Stimulated activated memory B cell treated with anti-CD40 and anti-IgM and Interleukin-4, amounts not matched to agents 10 μg/mL and 1 μg/mL and 100 μg/mL, for 72 hours (primary cell): ENCODE results near the gene C2orf66.

ENCODE experiments used
- ATAC-seq: fragments of 150-1000 bp; cut with Tn5 transposase; 2 replicates; pipeline ENCODE4 v1.10.0; 2021
- H3K27ac Mint-ChIP-seq: one replicate; pipeline ENCODE4 v1.8.0; 2022; ENCODE audit warnings: mild to moderate bottlenecking, mixed read lengths
- H3K27me3 Mint-ChIP-seq: one replicate; pipeline ENCODE4 v1.8.0; 2022; ENCODE audit warnings: mixed read lengths
- H3K36me3 Mint-ChIP-seq: one replicate; pipeline ENCODE4 v1.8.0; 2022; ENCODE audit warnings: mixed read lengths
- H3K4me1 Mint-ChIP-seq: one replicate; pipeline ENCODE4 v1.8.0; 2022; ENCODE audit warnings: mixed read lengths
- H3K4me3 Mint-ChIP-seq: one replicate; pipeline ENCODE4 v1.8.0; 2022; ENCODE audit warnings: mild to moderate bottlenecking, moderate library complexity, mixed read lengths
- H3K9me3 Mint-ChIP-seq: one replicate; pipeline ENCODE4 v1.8.0; 2022; ENCODE audit warnings: mixed read lengths

The C2orf66 gene

DNA sequence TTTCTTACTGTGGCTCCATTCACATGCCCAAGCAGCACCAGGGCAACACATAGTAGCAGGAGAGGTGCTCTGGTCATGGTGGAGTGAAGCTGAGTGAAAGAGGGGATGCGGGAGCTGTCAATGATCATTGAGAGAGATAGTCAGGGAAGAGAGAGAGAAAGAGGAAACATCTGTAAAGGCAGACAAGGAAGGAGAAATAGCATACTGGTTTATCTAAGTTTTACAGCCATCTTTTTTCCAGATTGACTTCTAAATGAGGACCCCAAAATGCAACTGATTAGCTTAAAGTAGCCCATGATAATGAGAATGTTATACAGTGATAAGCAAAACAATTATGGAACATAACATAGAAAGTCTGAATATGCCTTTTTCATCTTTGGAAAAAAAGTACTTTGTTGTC is at the start of gene C2orf66:
Gene C2orf66, minus strand, starts transcription at position 96 of the 400 bp plus-strand sequence. Its CDS starts 19 bp downstream, at position 77.
- H3K9me3 Mint-ChIP-seq = peaks cover 3% of the 10 kb centered on the region
- H3K36me3 Mint-ChIP-seq = no peaks in the 10 kb centered on the region
- H3K4me3 Mint-ChIP-seq = no peak within 1 kb of the TSS
- H3K4me1 Mint-ChIP-seq = no peaks in the 10 kb centered on the region
- ATAC-seq = no peak
- peaks cover 26% of the 10 kb centered on the region for H3K27me3 Mint-ChIP-seq
- no peak within 1 kb of the TSS for H3K27ac Mint-ChIP-seq

DNA sequence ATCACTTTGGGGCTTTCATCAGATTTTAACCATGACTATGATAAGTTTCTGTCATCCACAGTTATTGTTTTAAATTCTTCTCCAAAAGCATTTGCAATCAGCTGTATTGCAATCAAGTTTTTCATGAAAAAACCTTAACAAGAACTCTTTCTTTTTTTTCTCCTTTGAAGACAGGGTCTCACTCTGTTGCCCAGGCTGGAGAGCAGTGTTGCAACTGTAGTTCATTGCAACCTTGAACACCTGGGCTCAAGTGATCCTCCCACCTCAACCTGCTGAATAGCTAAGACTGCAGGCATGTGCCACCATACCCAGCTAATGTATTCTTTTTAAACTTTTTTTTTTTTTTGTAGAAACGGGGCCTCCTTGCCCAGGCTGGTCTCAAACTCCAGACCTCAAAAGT is 45.5 kb upstream of the C2orf66 start:
- Mint-ChIP-seq H3K36me3 (peaks cover 23% of the 10 kb centered on the region), H3K4me1 (peaks cover 6% of the 10 kb centered on the region), H3K4me3 (no peak overlapping the region), H3K27ac (no peak overlapping the region), H3K27me3 (no peaks in the 10 kb centered on the region), H3K9me3 (peaks cover 9% of the 10 kb centered on the region)
- ATAC-seq = no peak

DNA sequence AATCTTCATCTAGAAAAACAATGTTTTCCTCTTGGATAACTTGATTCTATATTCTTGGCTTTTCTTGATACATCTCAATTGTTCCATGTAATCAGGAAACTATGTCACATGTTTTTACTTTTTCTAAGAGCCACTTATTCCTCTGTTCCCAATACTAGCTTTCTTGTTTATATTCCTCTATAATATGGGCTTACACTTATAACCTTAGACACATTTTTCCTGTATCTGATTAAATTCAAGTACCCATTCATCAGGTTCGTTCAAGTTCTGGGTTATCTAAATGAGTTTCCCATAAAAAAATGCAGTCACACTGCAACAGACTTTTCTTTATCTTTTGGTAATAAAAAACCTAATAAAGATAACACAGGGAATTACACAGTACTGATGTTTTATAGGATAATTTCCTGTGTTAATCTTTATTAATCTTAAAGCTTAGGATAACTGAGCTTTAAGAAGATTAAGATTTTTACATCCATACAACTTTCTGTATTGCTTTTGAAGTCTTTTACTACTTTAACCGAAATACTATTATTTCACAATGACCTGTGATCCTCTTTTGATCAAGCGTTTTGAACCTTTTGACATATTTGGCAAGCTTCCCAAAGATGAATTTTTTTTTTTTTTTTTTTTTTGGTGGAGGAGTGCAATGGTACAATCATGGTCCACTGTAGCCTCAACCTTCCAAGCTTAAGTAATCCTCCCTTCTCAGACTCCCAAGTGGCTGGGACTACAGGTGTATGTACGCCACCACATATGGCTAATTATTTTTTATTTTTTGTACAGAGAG is 44.3 kb upstream of the C2orf66 start:
- H3K4me1 Mint-ChIP-seq = peaks cover 6% of the 10 kb centered on the region
- H3K4me3 Mint-ChIP-seq = no peak overlapping the region
- peaks cover 2% of the 10 kb centered on the region for H3K9me3 Mint-ChIP-seq
- ATAC-seq = no peak
- H3K36me3 Mint-ChIP-seq = peaks cover 11% of the 10 kb centered on the region
- H3K27me3 Mint-ChIP-seq = no peaks in the 10 kb centered on the region
- H3K27ac Mint-ChIP-seq = no peak overlapping the region

DNA sequence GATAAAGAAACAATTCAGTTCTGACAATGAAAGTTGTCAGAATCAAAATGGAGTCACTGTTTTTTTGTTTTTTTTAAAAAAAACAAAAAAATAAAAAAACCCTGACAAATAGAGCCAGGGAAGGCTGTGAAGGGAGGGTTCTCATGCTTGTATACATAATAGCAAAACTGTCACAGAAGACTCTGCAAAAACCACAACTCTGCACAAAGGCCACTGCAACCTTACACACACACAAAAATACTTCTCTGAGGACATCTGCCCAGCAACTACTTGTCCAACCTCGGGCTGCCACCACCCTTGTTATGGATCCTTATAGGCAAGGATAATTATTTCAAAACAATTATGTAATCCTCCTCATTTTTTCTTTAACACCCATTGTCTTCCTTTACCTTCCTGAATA is 41.9 kb upstream of the C2orf66 start:
- no peaks in the 10 kb centered on the region for H3K27me3 Mint-ChIP-seq
- peaks cover 6% of the 10 kb centered on the region for H3K4me1 Mint-ChIP-seq
- H3K4me3 Mint-ChIP-seq = no peak overlapping the region
- peaks cover 2% of the 10 kb centered on the region for H3K36me3 Mint-ChIP-seq
- H3K27ac Mint-ChIP-seq = no peak overlapping the region
- no peak for ATAC-seq
- no peaks in the 10 kb centered on the region for H3K9me3 Mint-ChIP-seq

DNA sequence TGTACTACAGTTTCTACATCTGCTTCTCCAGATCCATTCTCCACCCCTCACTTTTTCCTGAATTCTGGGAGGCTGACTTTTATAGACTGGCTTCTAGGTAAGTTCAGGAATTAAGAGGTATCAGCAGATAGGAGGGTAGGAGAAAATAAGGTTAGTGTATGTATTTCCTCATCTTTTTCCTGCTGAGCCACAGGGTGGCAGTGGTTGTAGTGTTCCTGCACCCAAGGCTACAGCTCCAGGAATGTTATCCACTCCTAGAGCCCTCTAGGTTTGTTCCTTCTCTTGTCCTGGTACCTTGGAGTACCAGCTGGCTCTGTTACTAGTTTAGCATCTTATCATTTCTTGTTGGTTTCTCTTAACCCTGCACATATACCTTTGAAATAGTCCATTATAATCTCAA is 40.7 kb upstream of the C2orf66 start:
- no peaks in the 10 kb centered on the region for H3K27me3 Mint-ChIP-seq
- peaks cover 10% of the 10 kb centered on the region for H3K36me3 Mint-ChIP-seq
- no peak for ATAC-seq
- no peak overlapping the region for H3K27ac Mint-ChIP-seq
- no peaks in the 10 kb centered on the region for H3K9me3 Mint-ChIP-seq
- H3K4me1 Mint-ChIP-seq = peaks cover 6% of the 10 kb centered on the region
- H3K4me3 Mint-ChIP-seq = no peak overlapping the region

DNA sequence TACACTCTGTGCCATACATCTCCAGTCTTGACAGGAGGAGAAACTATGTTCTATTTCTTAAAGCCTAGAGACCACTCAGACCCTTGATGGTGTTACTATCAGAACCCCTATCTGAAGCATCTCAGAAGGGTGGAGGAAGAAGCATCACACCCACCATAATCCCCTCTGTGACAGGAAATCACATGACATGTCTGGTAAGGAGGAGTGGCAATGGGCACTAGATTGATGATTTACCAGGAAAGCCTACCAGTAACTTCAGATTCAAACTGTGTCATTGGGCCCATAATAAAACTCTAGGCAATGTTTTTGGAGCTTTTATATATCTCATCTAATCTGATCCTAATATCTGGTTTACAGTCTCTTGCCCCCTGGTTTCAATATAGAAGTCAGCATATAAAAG is 37.1 kb upstream of the C2orf66 start:
- Mint-ChIP-seq H3K27ac (no peak overlapping the region), H3K4me3 (no peak overlapping the region), H3K27me3 (no peaks in the 10 kb centered on the region), H3K9me3 (no peaks in the 10 kb centered on the region), H3K36me3 (peaks cover 10% of the 10 kb centered on the region), H3K4me1 (no peaks in the 10 kb centered on the region)
- no peak for ATAC-seq

DNA sequence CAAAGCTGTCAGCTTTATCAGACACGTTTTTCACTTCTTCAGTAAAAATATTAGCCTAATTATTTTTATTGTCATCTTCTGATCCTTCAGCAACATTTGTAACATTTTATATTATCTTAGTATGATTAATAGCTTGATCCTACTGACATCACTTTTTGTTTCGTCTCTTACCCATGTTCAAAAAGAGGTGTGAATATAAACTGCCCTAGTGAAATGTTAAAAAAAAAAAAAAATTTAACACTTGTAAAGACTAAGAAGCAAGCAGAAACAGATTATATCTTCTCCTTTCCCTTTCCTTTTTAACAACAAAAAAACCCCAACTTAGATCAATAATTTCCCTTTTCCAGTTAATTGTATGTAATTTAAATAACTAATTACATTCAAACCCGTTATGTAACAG is 36.2 kb upstream of the C2orf66 start:
- no peaks in the 10 kb centered on the region for H3K9me3 Mint-ChIP-seq
- no peak overlapping the region for H3K4me3 Mint-ChIP-seq
- no peaks in the 10 kb centered on the region for H3K27me3 Mint-ChIP-seq
- H3K27ac Mint-ChIP-seq = no peak overlapping the region
- peaks cover 10% of the 10 kb centered on the region for H3K36me3 Mint-ChIP-seq
- H3K4me1 Mint-ChIP-seq = no peaks in the 10 kb centered on the region
- ATAC-seq = no peak

DNA sequence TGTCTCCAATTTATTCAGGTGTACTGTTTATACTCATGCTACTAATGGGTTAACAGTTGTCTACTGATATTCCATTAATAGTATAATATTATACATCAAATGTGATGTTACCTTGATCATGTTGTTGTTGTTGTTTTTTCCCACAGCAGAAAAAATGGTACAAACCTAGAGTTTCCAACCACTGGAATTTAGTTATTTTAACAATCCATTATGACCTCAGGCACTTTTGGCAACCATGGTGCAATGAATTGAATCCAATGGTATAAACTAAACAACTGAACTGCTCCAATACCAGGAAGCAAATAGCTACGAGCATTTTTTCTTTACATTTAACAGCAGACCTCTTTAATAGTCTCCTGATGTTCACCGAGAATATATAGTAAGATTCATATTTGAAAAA is 31.0 kb upstream of the C2orf66 start:
- no peak overlapping the region for H3K4me3 Mint-ChIP-seq
- no peak for ATAC-seq
- H3K36me3 Mint-ChIP-seq = peaks cover 7% of the 10 kb centered on the region

DNA sequence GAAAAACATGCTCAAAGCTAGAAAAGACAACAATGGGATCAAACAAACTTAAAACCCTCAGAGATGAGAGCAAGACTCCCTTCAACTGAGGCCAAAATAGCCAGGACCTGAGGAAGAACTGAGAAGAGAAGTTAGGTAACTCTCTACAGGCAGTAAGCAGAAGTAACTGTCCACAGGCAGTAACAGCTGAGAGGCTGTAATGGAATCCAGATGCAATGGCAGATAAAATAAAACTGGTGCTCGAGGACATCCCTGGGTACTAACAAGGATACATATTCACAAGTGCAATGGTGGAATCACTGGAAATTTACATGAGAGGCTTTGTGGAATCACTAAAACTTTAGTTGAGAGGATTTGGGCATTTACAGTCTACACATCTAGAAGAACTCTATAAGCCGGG is 30.4 kb upstream of the C2orf66 start:
- no peaks in the 10 kb centered on the region for H3K9me3 Mint-ChIP-seq
- ATAC-seq = no peak
- no peaks in the 10 kb centered on the region for H3K27me3 Mint-ChIP-seq
- H3K4me1 Mint-ChIP-seq = no peaks in the 10 kb centered on the region
- no peak overlapping the region for H3K27ac Mint-ChIP-seq
- H3K4me3 Mint-ChIP-seq = no peak overlapping the region
- H3K36me3 Mint-ChIP-seq = peaks cover 7% of the 10 kb centered on the region

More for the DNA sequence above, 31.0 kb upstream of the C2orf66 start:
- Mint-ChIP-seq H3K27me3 (no peaks in the 10 kb centered on the region), H3K4me1 (no peaks in the 10 kb centered on the region), H3K27ac (no peak overlapping the region), H3K9me3 (no peaks in the 10 kb centered on the region)

DNA sequence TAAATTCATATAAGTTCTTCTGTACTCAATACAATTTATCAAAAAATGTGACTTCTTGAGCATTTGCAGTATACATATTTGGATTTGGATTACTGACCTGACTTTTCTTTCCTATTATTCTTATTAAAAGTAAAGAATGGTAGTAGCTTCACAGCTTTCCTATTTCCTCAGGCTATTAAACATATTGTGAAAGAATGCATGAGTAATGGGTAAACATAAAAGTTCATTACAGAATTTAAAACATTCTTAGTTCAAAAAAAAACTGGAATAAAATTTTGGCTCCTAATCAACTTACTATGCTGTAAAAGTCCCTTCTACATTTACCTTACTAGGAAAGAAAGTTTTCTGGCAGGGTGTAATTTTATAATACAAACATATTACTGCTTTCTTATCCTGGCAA is 27.3 kb upstream of the C2orf66 start:
- Mint-ChIP-seq H3K27ac (no peak overlapping the region), H3K4me1 (no peaks in the 10 kb centered on the region), H3K9me3 (no peaks in the 10 kb centered on the region), H3K27me3 (no peaks in the 10 kb centered on the region), H3K36me3 (peaks cover 7% of the 10 kb centered on the region), H3K4me3 (no peak overlapping the region)
- ATAC-seq = no peak

DNA sequence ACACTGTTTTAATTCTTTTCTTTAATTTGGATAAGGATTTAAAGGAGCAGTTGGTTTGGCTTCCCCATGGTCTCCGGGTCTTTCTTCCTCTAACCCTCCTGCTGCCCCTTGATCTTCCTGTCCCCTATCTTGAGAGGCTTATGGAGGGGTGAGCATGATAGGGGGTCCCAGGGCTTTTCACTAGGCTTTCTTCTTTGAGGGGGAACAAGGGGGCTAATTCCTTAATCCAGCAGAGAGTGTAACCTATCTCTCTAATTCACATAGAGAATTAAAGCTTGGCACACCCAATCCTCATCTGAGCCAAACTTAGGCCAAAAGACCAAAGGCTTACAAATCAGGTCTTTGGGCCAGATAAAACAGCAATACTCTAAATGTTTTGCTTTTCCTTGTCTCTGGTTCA is 21.5 kb upstream of the C2orf66 start:
- no peaks in the 10 kb centered on the region for H3K27me3 Mint-ChIP-seq
- no peaks in the 10 kb centered on the region for H3K36me3 Mint-ChIP-seq
- H3K4me3 Mint-ChIP-seq = no peak overlapping the region
- H3K4me1 Mint-ChIP-seq = no peaks in the 10 kb centered on the region
- no peaks in the 10 kb centered on the region for H3K9me3 Mint-ChIP-seq
- no peak for ATAC-seq
- H3K27ac Mint-ChIP-seq = no peak overlapping the region

DNA sequence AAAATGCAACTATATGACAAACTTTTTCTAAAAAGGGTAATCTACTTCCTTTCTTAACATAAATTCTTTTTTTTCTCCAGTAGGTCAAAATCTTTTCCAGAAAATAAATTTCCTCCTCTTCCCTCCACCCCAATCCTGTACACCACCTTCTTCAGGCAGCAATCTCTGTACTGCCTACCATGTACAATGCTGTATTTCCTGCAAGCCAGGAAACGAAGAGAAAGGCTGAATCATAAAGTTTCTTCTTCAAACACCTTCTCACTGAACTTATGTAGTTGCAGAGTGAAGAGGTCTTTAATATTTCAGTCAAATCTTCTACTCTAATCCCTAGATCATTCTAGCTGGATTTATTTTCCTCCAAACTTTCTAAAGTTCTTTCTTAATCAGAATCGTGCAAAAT is 18.2 kb upstream of the C2orf66 start:
- ATAC-seq = no peak
- no peak overlapping the region for H3K27ac Mint-ChIP-seq
- H3K27me3 Mint-ChIP-seq = peaks cover 27% of the 10 kb centered on the region
- no peaks in the 10 kb centered on the region for H3K4me1 Mint-ChIP-seq
- H3K9me3 Mint-ChIP-seq = no peaks in the 10 kb centered on the region
- H3K36me3 Mint-ChIP-seq = no peaks in the 10 kb centered on the region
- H3K4me3 Mint-ChIP-seq = no peak overlapping the region

DNA sequence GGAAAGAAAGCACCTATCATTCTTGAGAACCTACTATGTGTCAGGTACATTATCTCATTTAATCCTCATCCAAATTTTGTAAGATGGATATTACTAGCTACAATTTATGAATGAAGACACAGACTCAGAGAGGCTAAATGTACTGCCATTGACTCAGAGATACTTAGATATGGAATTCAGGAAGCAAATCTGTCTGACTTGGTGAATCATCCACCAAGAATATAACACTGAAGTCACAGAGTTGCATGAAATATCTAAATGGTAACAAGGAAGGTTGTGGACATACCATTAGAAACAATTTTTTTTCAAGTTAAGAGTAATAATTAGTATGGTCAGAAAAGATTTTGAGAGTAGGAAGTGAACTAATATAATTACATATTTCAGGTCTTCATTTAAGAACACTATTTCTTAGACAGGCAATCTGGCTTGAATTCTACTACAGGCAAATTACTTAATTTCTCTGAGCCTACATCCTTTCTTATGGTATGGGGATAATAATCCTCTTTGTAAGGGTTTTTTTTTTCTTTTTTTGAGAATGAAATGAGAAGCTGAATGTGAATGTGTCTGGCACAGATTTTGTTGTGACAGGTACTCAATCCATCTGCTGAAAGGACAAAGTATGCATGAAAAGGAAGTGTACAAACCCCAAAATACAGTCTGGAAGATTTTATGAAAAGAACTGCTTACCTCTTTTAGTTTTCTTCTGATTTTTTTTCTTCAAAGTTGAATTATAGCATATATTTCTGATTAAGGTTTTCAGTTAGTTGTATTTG is 14.8 kb upstream of the C2orf66 start:
- Mint-ChIP-seq H3K4me1 (no peaks in the 10 kb centered on the region), H3K36me3 (no peaks in the 10 kb centered on the region), H3K9me3 (peaks cover 6% of the 10 kb centered on the region), H3K27me3 (peaks cover 54% of the 10 kb centered on the region), H3K4me3 (no peak overlapping the region), H3K27ac (no peak overlapping the region)
- no peak for ATAC-seq

DNA sequence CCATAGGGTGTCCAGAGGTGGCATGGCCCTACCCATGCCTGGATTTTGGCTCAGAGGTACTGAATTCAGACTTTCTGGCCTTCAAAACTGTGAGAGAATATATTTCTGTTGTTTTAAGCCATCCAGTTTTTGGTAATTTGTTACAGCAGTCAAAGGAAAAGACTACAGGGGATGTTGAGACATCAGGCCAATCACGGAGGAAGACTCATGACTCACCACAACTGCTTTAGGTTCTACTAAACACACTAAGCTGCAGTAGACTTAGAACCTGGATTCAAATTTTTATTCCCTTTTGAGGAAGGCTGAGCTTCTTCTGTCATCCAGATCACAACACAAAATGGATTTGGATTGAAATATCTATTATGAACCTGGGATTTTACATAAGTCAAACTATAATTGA is 12.0 kb upstream of the C2orf66 start:
- H3K4me1 Mint-ChIP-seq = no peaks in the 10 kb centered on the region
- H3K36me3 Mint-ChIP-seq = no peaks in the 10 kb centered on the region
- H3K27ac Mint-ChIP-seq = no peak overlapping the region
- H3K9me3 Mint-ChIP-seq = peaks cover 8% of the 10 kb centered on the region
- no peak for ATAC-seq
- no peak overlapping the region for H3K4me3 Mint-ChIP-seq
- peaks cover 59% of the 10 kb centered on the region for H3K27me3 Mint-ChIP-seq

DNA sequence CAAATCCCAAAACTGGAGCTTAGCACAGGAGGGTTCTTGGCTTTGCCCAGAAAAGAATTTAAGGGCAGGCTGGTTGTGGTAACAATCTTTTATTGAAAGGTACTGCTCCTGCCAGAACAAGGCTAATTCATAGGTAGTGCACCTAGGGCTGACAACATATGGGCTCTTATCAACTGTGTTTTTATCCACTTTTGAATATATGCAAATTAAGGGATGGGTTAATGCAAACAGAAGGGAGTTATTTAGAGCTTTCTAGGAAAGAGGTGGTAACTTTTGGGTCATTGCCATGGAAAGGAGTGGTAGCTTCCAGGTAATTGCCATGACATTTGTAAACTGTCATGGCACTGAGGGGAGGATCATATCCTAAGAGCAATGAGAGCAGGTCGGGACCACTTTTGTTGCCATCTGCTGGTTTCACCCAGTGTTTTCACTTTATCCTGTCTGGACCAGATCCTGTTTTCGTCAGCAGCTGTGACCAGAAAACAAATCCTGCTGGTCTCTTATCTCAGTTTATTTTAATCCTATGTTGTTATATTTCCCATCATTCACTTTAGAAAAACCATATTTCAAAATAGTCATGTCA is 981 bp downstream of the C2orf66 start:
- H3K9me3 Mint-ChIP-seq = no peaks in the 10 kb centered on the region
- H3K4me3 Mint-ChIP-seq = no peak overlapping the region
- no peaks in the 10 kb centered on the region for H3K4me1 Mint-ChIP-seq
- H3K27ac Mint-ChIP-seq = no peak overlapping the region
- peaks cover 26% of the 10 kb centered on the region for H3K27me3 Mint-ChIP-seq
- no peaks in the 10 kb centered on the region for H3K36me3 Mint-ChIP-seq
- ATAC-seq = no peak

DNA sequence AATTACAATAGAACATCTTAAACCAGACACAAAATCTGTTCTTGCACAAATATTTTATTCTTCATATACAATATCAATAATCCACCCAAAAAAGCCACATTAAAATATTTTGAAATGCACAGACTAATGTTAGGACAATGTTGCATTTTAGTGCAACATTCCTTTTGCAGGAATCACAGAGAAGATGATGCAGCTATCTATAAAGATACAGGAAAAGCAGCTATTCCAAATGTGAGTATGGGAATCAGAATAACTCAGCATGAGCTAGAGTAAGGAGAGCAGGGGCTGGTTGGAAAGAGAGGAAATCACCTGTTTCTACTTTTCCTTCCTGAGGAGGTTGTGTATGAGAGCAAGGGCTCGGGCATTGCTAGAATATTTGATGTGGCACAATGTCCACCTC is 4.8 kb downstream of the C2orf66 start:
- peaks cover 7% of the 10 kb centered on the region for H3K4me1 Mint-ChIP-seq
- H3K27me3 Mint-ChIP-seq = no peaks in the 10 kb centered on the region
- ATAC-seq = no peak
- H3K4me3 Mint-ChIP-seq = no peak overlapping the region
- peaks cover 6% of the 10 kb centered on the region for H3K36me3 Mint-ChIP-seq
- no peak overlapping the region for H3K27ac Mint-ChIP-seq
- no peaks in the 10 kb centered on the region for H3K9me3 Mint-ChIP-seq
